ENCODE results near the gene CD34. TPM values are rescaled to one million over a fixed set of nuclear protein-coding genes. Genes with fewer than 3 reads are reported as not detected.

Gene CD34
- total and polyA plus RNA-seq, 2 donors (not counting 1 experiment from before 2014, with no cell fraction given): under 0.01 to 0.51 TPM

- DNase-seq (ENCODE audit: low read depth in 2 of 2): peak in 1 of 2 donors; percentile 61
- TF ChIP-seq EZH2 (IDR thresholded peaks at IDR 0.05; ENCODE audit: low read length, missing control alignments) (no peak), CTCF (conservative IDR thresholded peaks at IDR 0.05 in 1 of 2, IDR thresholded peaks at IDR 0.05 in 1 of 2; ENCODE audit: low read depth in 1 of 2, low read length in 2 of 2) (no peak)
- Histone ChIP-seq H2AFZ (ENCODE audit: low read length) (no peak overlapping the region), H4K20me1 (ENCODE audit: control insufficient read depth, extremely low read depth, insufficient read depth, low read length) (no peaks in the 10 kb centered on the region), H3K9ac (ENCODE audit: insufficient read depth, low read length) (no peak overlapping the region), H3K4me3 (replicated peaks in 1 of 4; ENCODE audit: control extremely low read depth in 1 of 4, insufficient read depth in 1 of 4, low read depth in 3 of 4, low read length in 4 of 4) (no peak overlapping the region), H3K27ac (ENCODE audit: insufficient read depth, low read length) (no peak overlapping the region), H3K79me2 (ENCODE audit: control insufficient read depth, insufficient read depth, low read length) (peaks cover 6% of the 10 kb centered on the region), H3K27me3 (ENCODE audit: control insufficient read depth, insufficient read depth, low read length) (no peaks in the 10 kb centered on the region), H3K9me3 (ENCODE audit: control insufficient read depth, insufficient read depth, low read depth, low read length) (no peaks in the 10 kb centered on the region), H3K4me2 (ENCODE audit: extremely low read depth, insufficient read depth, low read length) (no peak overlapping the region), H3K4me1 (ENCODE audit: control insufficient read depth, extremely low read depth, insufficient read depth, low read length) (no peaks in the 10 kb centered on the region), H3K36me3 (ENCODE audit: control insufficient read depth, insufficient read depth, low read length) (no peaks in the 10 kb centered on the region)
These were observed 63.8 kb downstream of the CD34 start for GRCh38 chr1:207847116-207847515.

- Histone ChIP-seq H3K27me3 (ENCODE audit: control insufficient read depth, insufficient read depth, low read length) (no peaks in the 10 kb centered on the region), H3K4me1 (ENCODE audit: control insufficient read depth, extremely low read depth, insufficient read depth, low read length) (no peaks in the 10 kb centered on the region), H3K4me3 (replicated peaks in 1 of 4; ENCODE audit: control extremely low read depth in 1 of 4, insufficient read depth in 1 of 4, low read depth in 3 of 4, low read length in 4 of 4) (no peak overlapping the region), H3K9me3 (ENCODE audit: control insufficient read depth, insufficient read depth, low read depth, low read length) (no peaks in the 10 kb centered on the region), H3K36me3 (ENCODE audit: control insufficient read depth, insufficient read depth, low read length) (no peaks in the 10 kb centered on the region), H3K9ac (ENCODE audit: insufficient read depth, low read length) (no peak overlapping the region), H3K79me2 (ENCODE audit: control insufficient read depth, insufficient read depth, low read length) (peaks cover 6% of the 10 kb centered on the region), H4K20me1 (ENCODE audit: control insufficient read depth, extremely low read depth, insufficient read depth, low read length) (no peaks in the 10 kb centered on the region), H2AFZ (ENCODE audit: low read length) (no peak overlapping the region), H3K27ac (ENCODE audit: insufficient read depth, low read length) (no peak overlapping the region), H3K4me2 (ENCODE audit: extremely low read depth, insufficient read depth, low read length) (no peak overlapping the region)
- no peak for TF ChIP-seq EZH2 (IDR thresholded peaks at IDR 0.05; ENCODE audit: low read length, missing control alignments)
- no peak for TF ChIP-seq CTCF (conservative IDR thresholded peaks at IDR 0.05 in 1 of 2, IDR thresholded peaks at IDR 0.05 in 1 of 2; ENCODE audit: low read depth in 1 of 2, low read length in 2 of 2)
- DNase-seq (ENCODE audit: low read depth in 2 of 2): no peak
These were observed 65.8 kb downstream of the CD34 start for GRCh38 chr1:207845109-207845508.

- no peaks in the 10 kb centered on the region for H3K27me3 ChIP-seq (ENCODE audit: control insufficient read depth, insufficient read depth, low read length)
- H3K4me1 ChIP-seq (ENCODE audit: control insufficient read depth, extremely low read depth, insufficient read depth, low read length): no peaks in the 10 kb centered on the region
- H3K4me2 ChIP-seq (ENCODE audit: extremely low read depth, insufficient read depth, low read length): no peak overlapping the region
- H3K4me3 ChIP-seq (replicated peaks in 1 of 4; ENCODE audit: control extremely low read depth in 1 of 4, insufficient read depth in 1 of 4, low read depth in 3 of 4, low read length in 4 of 4): no peak overlapping the region
- H4K20me1 ChIP-seq (ENCODE audit: control insufficient read depth, extremely low read depth, insufficient read depth, low read length): no peaks in the 10 kb centered on the region
- no peak overlapping the region for H3K27ac ChIP-seq (ENCODE audit: insufficient read depth, low read length)
- peaks cover 6% of the 10 kb centered on the region for H3K79me2 ChIP-seq (ENCODE audit: control insufficient read depth, insufficient read depth, low read length)
- no peak for TF ChIP-seq CTCF (conservative IDR thresholded peaks at IDR 0.05 in 1 of 2, IDR thresholded peaks at IDR 0.05 in 1 of 2; ENCODE audit: low read depth in 1 of 2, low read length in 2 of 2)
- no peak for TF ChIP-seq EZH2 (IDR thresholded peaks at IDR 0.05; ENCODE audit: low read length, missing control alignments)
- H3K36me3 ChIP-seq (ENCODE audit: control insufficient read depth, insufficient read depth, low read length): no peaks in the 10 kb centered on the region
- peak in 1 of 2 donors; percentile 57 for DNase-seq (ENCODE audit: low read depth in 2 of 2)
- H2AFZ ChIP-seq (ENCODE audit: low read length): no peak overlapping the region
- no peaks in the 10 kb centered on the region for H3K9me3 ChIP-seq (ENCODE audit: control insufficient read depth, insufficient read depth, low read depth, low read length)
- H3K9ac ChIP-seq (ENCODE audit: insufficient read depth, low read length): no peak overlapping the region
These were observed 66.6 kb downstream of the CD34 start for GRCh38 chr1:207844371-207844770.
